ENCODE data around the gene NDUFB10.

DNA sequence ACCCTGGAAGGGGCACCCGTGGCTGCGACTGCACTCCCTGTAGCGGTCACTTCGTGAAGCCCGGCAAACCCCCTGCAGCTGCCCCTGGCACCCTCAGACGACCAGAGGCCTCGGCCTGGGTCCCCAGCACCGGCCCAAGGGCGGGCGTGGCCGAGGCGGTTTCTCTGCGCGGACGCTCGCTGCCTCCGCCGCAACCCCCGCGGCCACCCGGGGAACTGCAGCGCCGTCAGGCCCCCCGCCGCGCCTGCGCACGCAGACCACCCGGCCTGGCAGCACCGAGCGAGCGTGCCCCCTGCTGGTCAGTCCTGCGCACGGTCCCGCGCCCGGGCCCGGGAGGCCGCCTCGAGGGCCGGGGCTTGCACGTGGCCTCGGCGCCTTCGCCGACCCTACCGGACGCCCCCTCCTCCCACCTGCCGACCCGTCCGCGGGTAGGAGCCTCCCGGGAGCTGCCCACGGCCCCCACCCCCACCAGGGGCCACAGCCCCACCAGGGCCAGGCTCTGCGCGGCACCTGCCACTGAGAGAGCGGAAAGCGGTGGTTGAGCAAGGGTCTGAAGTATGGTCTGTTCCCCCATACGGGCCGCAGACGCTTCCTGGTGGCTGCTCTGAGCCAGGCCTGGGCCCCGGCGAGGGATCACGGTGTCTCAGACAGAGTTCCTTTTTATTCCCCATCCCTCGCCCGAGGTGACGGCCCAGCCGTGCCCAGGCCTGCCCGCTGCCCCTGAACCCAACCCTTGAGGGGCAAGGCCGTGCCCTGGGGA, 29.6 kb upstream of the NDUFB10 start:
- TF ChIP-seq, protein P1, sequence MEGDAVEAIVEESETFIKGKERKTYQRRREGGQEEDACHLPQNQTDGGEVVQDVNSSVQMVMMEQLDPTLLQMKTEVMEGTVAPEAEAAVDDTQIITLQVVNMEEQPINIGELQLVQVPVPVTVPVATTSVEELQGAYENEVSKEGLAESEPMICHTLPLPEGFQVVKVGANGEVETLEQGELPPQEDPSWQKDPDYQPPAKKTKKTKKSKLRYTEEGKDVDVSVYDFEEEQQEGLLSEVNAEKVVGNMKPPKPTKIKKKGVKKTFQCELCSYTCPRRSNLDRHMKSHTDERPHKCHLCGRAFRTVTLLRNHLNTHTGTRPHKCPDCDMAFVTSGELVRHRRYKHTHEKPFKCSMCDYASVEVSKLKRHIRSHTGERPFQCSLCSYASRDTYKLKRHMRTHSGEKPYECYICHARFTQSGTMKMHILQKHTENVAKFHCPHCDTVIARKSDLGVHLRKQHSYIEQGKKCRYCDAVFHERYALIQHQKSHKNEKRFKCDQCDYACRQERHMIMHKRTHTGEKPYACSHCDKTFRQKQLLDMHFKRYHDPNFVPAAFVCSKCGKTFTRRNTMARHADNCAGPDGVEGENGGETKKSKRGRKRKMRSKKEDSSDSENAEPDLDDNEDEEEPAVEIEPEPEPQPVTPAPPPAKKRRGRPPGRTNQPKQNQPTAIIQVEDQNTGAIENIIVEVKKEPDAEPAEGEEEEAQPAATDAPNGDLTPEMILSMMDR (IDR thresholded peaks at IDR 0.05; ENCODE audit: insufficient read depth, low read depth, low read length), result peak; percentile 50
- no peak for TF ChIP-seq EZH2 (IDR thresholded peaks at IDR 0.05; ENCODE audit: insufficient read depth, low read length)
